HPDE6-E6E7 (cell line): Measurements from ENCODE around the gene PKN2.
"Not testable (repeated sequence)": the region's sequence is repeated elsewhere in the genome, so short reads cannot be mapped to it uniquely, and the experiment has no call there.

Experiments used
- DNase-seq: peaks from one replicate; pipeline ENCODE4 v3.0.0; 2011; ENCODE audit warnings: missing footprints; ENCODE audit errors: extremely low spot score

The PKN2 gene

DNA sequence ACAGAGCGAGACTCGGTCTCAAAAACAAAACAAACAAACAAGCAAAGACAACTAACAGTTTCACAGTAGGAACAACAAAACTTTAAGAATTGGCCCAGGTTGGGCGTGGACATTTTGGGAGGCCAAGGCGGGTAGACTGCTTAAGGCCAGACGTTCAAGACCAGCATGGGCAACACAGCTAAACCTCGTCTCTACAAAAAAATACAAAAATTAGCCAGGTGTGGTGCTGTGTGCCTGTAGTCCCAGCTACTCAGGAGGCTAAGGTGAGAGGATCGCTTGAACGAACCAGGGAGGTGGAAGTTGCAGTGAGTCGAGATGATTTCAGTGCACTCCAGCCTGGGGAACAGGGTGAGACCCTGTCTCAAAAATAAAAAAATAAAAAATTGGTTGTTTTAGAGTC lies 193.8 kb downstream of the PKN2 start:
- DNase-seq = no peak

DNA sequence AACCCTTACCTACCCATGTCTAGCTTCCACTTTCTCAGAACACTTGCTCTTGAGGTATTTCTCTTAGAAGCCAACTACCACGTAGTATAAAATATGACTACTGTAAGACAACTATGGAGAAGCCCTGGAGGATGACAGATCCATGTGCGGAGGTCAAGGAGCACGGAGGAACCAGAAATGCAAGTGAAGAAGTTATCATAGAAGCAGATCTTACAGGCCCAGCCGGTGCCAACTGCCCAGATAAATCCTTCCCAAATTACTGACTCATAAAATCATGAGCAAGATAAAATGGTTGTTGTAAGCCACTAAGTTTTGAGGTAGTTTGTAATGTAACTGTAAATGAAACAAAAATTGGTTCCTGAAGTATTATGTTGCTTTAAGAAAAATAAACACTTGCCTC lies 194.7 kb downstream of the PKN2 start:
- no peak for DNase-seq

GRCh38 chr1:88880717-88881116 lies 196.6 kb downstream of the PKN2 start:
- DNase-seq = not testable (repeated sequence)

DNA sequence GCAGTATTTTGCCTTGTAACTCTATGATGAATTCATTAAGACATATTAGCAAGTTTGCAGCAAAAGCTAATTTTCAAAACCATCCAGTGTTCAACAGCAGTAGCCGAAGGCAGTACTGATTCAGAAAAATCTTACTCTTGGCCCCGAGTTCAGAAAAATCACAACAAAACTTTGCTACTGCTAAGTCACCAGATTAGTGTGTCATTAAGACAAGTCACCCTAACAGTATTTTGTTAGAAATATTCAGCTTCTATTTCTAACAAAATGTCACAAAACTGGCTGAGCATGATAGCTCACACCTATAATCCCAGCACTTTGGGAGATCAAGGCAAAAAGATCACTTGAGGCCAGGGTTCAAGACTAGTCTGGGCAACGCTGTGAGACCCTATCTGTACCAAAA lies 199.1 kb downstream of the PKN2 start:
- DNase-seq = no peak
